GM23338 (cell line): ENCODE measurements around the gene CACUL1. TPM values are rescaled to one million over a fixed set of nuclear protein-coding genes. Genes with fewer than 3 reads are reported as not detected.

Experiments used
- ATAC-seq: fragments of 200-7000 bp; cut with Tn5 transposase; 3 replicates; pipeline ENCODE4 v1.9.1; 2020
- DNase-seq: peaks from one replicate; pipeline ENCODE4 v3.0.0-alpha.2; 2015; ENCODE audit warnings: low spot score
- H2AFZ ChIP-seq: fragments of 200-600 bp; sonication (generic); 2 replicates; pipeline ENCODE4 v1.8.0; 2016; ENCODE audit warnings: antibody characterized with exemption, mild to moderate bottlenecking, moderate library complexity
- H3F3A ChIP-seq: fragments of 200-600 bp; sonication (generic); replicated peaks from 2 replicates; pipeline ENCODE4 v1.8.0; 2017; ENCODE audit warnings: antibody characterized with exemption, mixed run types, low read depth
- H3K27ac ChIP-seq: fragments of 200-600 bp; sonication (generic); 2 replicates; pipeline ENCODE4 v1.6.1; 2016; ENCODE audit warnings: low read depth
- H3K27me3 ChIP-seq: fragments of 200-600 bp; sonication (generic); 2 replicates; pipeline ENCODE4 v1.8.0; 2016; ENCODE audit warnings: mild to moderate bottlenecking, mixed run types, moderate library complexity; ENCODE audit not compliant: insufficient read depth
- H3K36me3 ChIP-seq: fragments of 200-600 bp; sonication (generic); 2 replicates; pipeline ENCODE4 v1.8.0; 2016; ENCODE audit warnings: mild to moderate bottlenecking; ENCODE audit not compliant: insufficient read depth
- H3K4me1 ChIP-seq: fragments of 200-600 bp; sonication (generic); 2 replicates; pipeline ENCODE4 v1.8.0; 2016; ENCODE audit warnings: mild to moderate bottlenecking, moderate library complexity; ENCODE audit not compliant: insufficient read depth
- H3K4me2 ChIP-seq: fragments of 200-600 bp; sonication (generic); 2 replicates; pipeline ENCODE4 v1.7.1; 2017; ENCODE audit warnings: mixed run types
- H3K4me3 ChIP-seq: fragments of 200-600 bp; sonication (generic); 2 replicates; pipeline ENCODE4 v1.6.1; 2016; ENCODE audit warnings: mixed run types
- H3K79me2 ChIP-seq: fragments of 200-600 bp; sonication (generic); replicated peaks from 2 replicates; pipeline ENCODE4 v1.8.0; 2017; ENCODE audit warnings: mild to moderate bottlenecking; ENCODE audit not compliant: insufficient read depth
- H3K9me2 ChIP-seq: fragments of 200-600 bp; sonication (generic); 2 replicates; pipeline ENCODE4 v1.8.0; 2017; ENCODE audit not compliant: insufficient read depth
- H4K20me1 ChIP-seq: fragments of 200-600 bp; sonication (generic); replicated peaks from 2 replicates; pipeline ENCODE4 v1.8.0; 2017; ENCODE audit warnings: mild to moderate bottlenecking; ENCODE audit not compliant: insufficient read depth
- H3K27ac Mint-ChIP-seq: 2 replicates; pipeline ENCODE4 v1.8.0; 2020; ENCODE audit warnings: inconsistent platforms, mild to moderate bottlenecking, moderate library complexity, mixed read lengths
- H3K27me3 Mint-ChIP-seq: 3 replicates; pipeline ENCODE4 v1.8.0; 2022; ENCODE audit warnings: low read depth, mild to moderate bottlenecking, moderate library complexity, mixed read lengths, inconsistent platforms; ENCODE audit not compliant: insufficient read depth, poor library complexity
- H3K36me3 Mint-ChIP-seq: 3 replicates; pipeline ENCODE4 v1.8.0; 2021; ENCODE audit warnings: low read depth, mild to moderate bottlenecking, inconsistent platforms, moderate library complexity, mixed read lengths
- H3K4me1 Mint-ChIP-seq: 3 replicates; pipeline ENCODE4 v1.8.0; 2020; ENCODE audit warnings: mild to moderate bottlenecking, inconsistent platforms, mixed read lengths
- H3K4me3 Mint-ChIP-seq: 3 replicates; pipeline ENCODE4 v1.8.0; 2021; ENCODE audit warnings: moderate library complexity, mild to moderate bottlenecking, inconsistent platforms, mixed read lengths
- H3K9me3 Mint-ChIP-seq: 3 replicates; pipeline ENCODE4 v1.8.0; 2020; ENCODE audit warnings: moderate library complexity, mild to moderate bottlenecking, inconsistent platforms, mixed read lengths
- CREB1 ChIP-seq: fragments of 250-450 bp; sonication (Bioruptor Pico); IDR thresholded peaks from 2 replicates; pipeline ENCODE4 v1.5.0; 2020; ENCODE audit warnings: low read depth, mild to moderate bottlenecking, moderate library complexity
- CTCF ChIP-seq, 2 experiments: fragments of 200-600 bp in 1 of 2; sonication (generic) in 1 of 2; conservative IDR thresholded peaks; 2 replicates each; pipeline versions ENCODE4 v1.5.1 to v1.6.1; 2016 to 2017; ENCODE audit warnings: antibody characterized with exemption in 2 of 2, low read depth in 2 of 2, mild to moderate bottlenecking in 2 of 2, moderate library complexity in 1 of 2
- ETS1 ChIP-seq: IDR thresholded peaks from 2 replicates; pipeline ENCODE4 v1.6.1; 2016; ENCODE audit warnings: antibody characterized with exemption
- EZH2phosphoT487 ChIP-seq: fragments of 200-600 bp; sonication (generic); IDR thresholded peaks from one replicate; pipeline ENCODE4 v1.8.1; 2018; ENCODE audit warnings: antibody characterized with exemption; ENCODE audit not compliant: unreplicated experiment
- JUNB ChIP-seq: IDR thresholded peaks from one replicate; pipeline ENCODE4 v1.6.1; 2016; ENCODE audit warnings: antibody characterized with exemption; ENCODE audit not compliant: unreplicated experiment
- NANOG ChIP-seq: IDR thresholded peaks from 2 replicates; pipeline ENCODE4 v1.6.1; 2016; ENCODE audit warnings: antibody characterized with exemption, borderline replicate concordance
- POLR2AphosphoS5 ChIP-seq: IDR thresholded peaks from 2 replicates; pipeline ENCODE4 v1.6.1; 2016; ENCODE audit warnings: antibody characterized with exemption, low read depth
- REST ChIP-seq: IDR thresholded peaks from one replicate; pipeline ENCODE4 v1.6.1; 2018; ENCODE audit warnings: antibody characterized with exemption; ENCODE audit not compliant: unreplicated experiment
- STAT1 ChIP-seq: IDR thresholded peaks from one replicate; pipeline ENCODE4 v1.6.1; 2016; ENCODE audit warnings: antibody characterized with exemption; ENCODE audit not compliant: unreplicated experiment
- ZNF114 ChIP-seq: fragments of 250-450 bp; sonication (Bioruptor Pico); IDR thresholded peaks from 2 replicates; pipeline ENCODE4 v1.5.0; 2020; ENCODE audit warnings: mild to moderate bottlenecking, moderate library complexity
- ZNF331 ChIP-seq: fragments of 250-450 bp; sonication (Bioruptor Pico); IDR thresholded peaks from 2 replicates; pipeline ENCODE4 v1.5.0; 2020; ENCODE audit warnings: low read depth, mild to moderate bottlenecking, moderate library complexity
- ZNF462 ChIP-seq: fragments of 250-450 bp; sonication (Bioruptor Pico); IDR thresholded peaks from 2 replicates; pipeline ENCODE4 v1.5.0; 2020; ENCODE audit warnings: mild to moderate bottlenecking, moderate library complexity
- polyA plus RNA-seq: library from polyadenylated mRNA; unstranded; fragments of >200 nt; fragmentation: Nextera tagmentation; extraction: Ambion mirVana; gene quantifications from 2 replicates; pipeline ENCODE4 v1.2.1, GENCODE V29; 2016
- total RNA-seq: library from RNA; depleted of rRNA; stranded (reverse); fragments of >200 nt; shearing (Covaris generic); gene quantifications from 2 replicates; pipeline ENCODE4 v1.2.3, GENCODE V29; 2014

Gene CACUL1
- total and polyA plus RNA-seq, 2 experiments from 2014 or later: 46.4 to 59.4 TPM

- no peak overlapping the region for H3K4me2 ChIP-seq
- no peak overlapping the region for H2AFZ ChIP-seq
- no peak overlapping the region for H3K4me3 Mint-ChIP-seq
- no peaks in the 10 kb centered on the region for H3K36me3 Mint-ChIP-seq
- H3K4me3 ChIP-seq: no peak overlapping the region
- H3K27ac Mint-ChIP-seq: no peak overlapping the region
- H4K20me1 ChIP-seq: no peaks in the 10 kb centered on the region
- H3K4me1 Mint-ChIP-seq: peaks cover 3% of the 10 kb centered on the region; the same call in 1 of the 3 replicates
- ATAC-seq (no peak), DNase-seq (no peak)
- H3K9me2 ChIP-seq: no peaks in the 10 kb centered on the region
- H3K27ac ChIP-seq: no peak overlapping the region
- no peaks in the 10 kb centered on the region for H3F3A ChIP-seq
- H3K79me2 ChIP-seq: no peaks in the 10 kb centered on the region
- H3K9me3 Mint-ChIP-seq: peaks cover 14% of the 10 kb centered on the region; the same call in 2 of the 3 replicates
- H3K27me3 Mint-ChIP-seq: peaks cover 7% of the 10 kb centered on the region
- H3K4me1 ChIP-seq: no peaks in the 10 kb centered on the region
- no peaks in the 10 kb centered on the region for H3K27me3 ChIP-seq
- TF ChIP-seq ZNF462 (no peak), CREB1 (CRISPR knock-in tag) (no peak), STAT1 (no peak), POLR2AphosphoS5 (no peak), ZNF114 (CRISPR knock-in tag) (no peak), ZNF331 (CRISPR knock-in tag) (no peak), JUNB (no peak), REST (no peak), ETS1 (no peak), CTCF (conservative IDR thresholded peaks at IDR 0.05; ENCODE audit: low read depth in 2 of 2) (no peak), NANOG (no peak), EZH2phosphoT487 (no peak)
- no peaks in the 10 kb centered on the region for H3K36me3 ChIP-seq
These were observed 12.7 kb upstream of the CACUL1 start for GRCh38 chr10:118767297-118768040.
